K562 (cell line): Measurements from ENCODE around the gene CRY2. TPM values are rescaled to one million over a fixed set of nuclear protein-coding genes. Genes with fewer than 3 reads are reported as not detected.

Source experiments
- ATF1 ChIP-seq, 2 experiments: fragments of 450-650 bp in 1 of 2; IDR thresholded peaks; 2 replicates each; pipeline ENCODE4 v1.6.1; 2016; ENCODE audit warnings: missing compliant biosample characterization in 1 of 2, missing genetic modification characterization in 1 of 2
- CEBPG ChIP-seq, 3 experiments: fragments of 200-800 bp in 1 of 3; sonication (Bioruptor generic) in 1 of 3; sonication (generic) in 1 of 3; formaldehyde crosslinking in 1 of 3; IDR thresholded peaks in 2 of 3; conservative IDR thresholded peaks in 1 of 3; 2 replicates each; pipeline versions ENCODE4 v1.6.1 to v1.8.0; 2016 to 2022; ENCODE audit warnings: missing compliant biosample characterization in 2 of 3, missing genetic modification characterization in 2 of 3, mild to moderate bottlenecking in 1 of 3, missing genetic modification reagents in 1 of 3
- DACH1 ChIP-seq: fragments of 450-650 bp; IDR thresholded peaks from 2 replicates; pipeline ENCODE4 v1.6.1; 2018; ENCODE audit not compliant: partially characterized antibody
- HDAC1 ChIP-seq, 2 experiments: fragments of 450-650 bp; IDR thresholded peaks; 2 replicates each; pipeline ENCODE4 v1.6.1; 2016 to 2017; ENCODE audit warnings: inconsistent platforms in 1 of 2, mild to moderate bottlenecking in 1 of 2, moderate library complexity in 1 of 2
- NBN ChIP-seq: fragments of 450-650 bp; IDR thresholded peaks from 2 replicates; pipeline ENCODE4 v1.6.1; 2016; ENCODE audit warnings: low read depth, mild to moderate bottlenecking
- NCOA1 ChIP-seq: fragments of 450-650 bp; IDR thresholded peaks from 2 replicates; pipeline ENCODE4 v1.6.1; 2016; ENCODE audit warnings: low read depth
- NR2C1 ChIP-seq, 2 experiments: fragments of 450-650 bp; IDR thresholded peaks; 2 replicates each; pipeline ENCODE4 v1.6.1; 2017; ENCODE audit warnings: mild to moderate bottlenecking in 2 of 2, antibody characterized with exemption in 1 of 2, inconsistent platforms in 1 of 2, missing compliant biosample characterization in 1 of 2, missing genetic modification characterization in 1 of 2
- POLR3G ChIP-seq: IDR thresholded peaks from 2 replicates; pipeline ENCODE4 v1.6.1; 2011; ENCODE audit not compliant: insufficient read length, insufficient replicate concordance; ENCODE audit errors: extremely low read depth
- SIRT6 ChIP-seq: IDR thresholded peaks from one replicate; pipeline ENCODE4 v1.6.1; 2012; ENCODE audit warnings: low read depth, mild to moderate bottlenecking, control low read depth, inconsistent platforms, low read length, moderate library complexity
- SNRNP70 ChIP-seq: fragments of 200-400 bp; formaldehyde crosslinking; optimal IDR thresholded peaks from 2 replicates; pipeline ENCODE3; 2017; ENCODE audit warnings: low read depth, low read length
- SOX6 ChIP-seq: fragments of 450-650 bp; IDR thresholded peaks from 2 replicates; pipeline ENCODE4 v1.6.1; 2014; ENCODE audit warnings: mild to moderate bottlenecking
- SP1 ChIP-seq: sonication (generic); formaldehyde crosslinking; IDR thresholded peaks from 2 replicates; pipeline ENCODE4 v1.8.1; 2022; ENCODE audit warnings: mild to moderate bottlenecking, missing genetic modification reagents
- TEAD1 ChIP-seq, 2 experiments: fragments of 450-650 bp in 1 of 2; sonication (generic) in 1 of 2; formaldehyde crosslinking; IDR thresholded peaks; 2 replicates each; pipeline versions ENCODE4 v1.4.0 to v1.8.0; 2020 to 2022; ENCODE audit warnings: mild to moderate bottlenecking in 2 of 2, missing genetic modification reagents in 1 of 2
- polyA plus RNA-seq, 8 experiments: library from polyadenylated mRNA; depleted of rRNA in 4 of 8; stranded (reverse) in 5 of 8; unstranded in 3 of 8; fragments of >200 nt; fragmentation: Nextera tagmentation in 2 of 8; fragmentation: Illumina TruSeq in 1 of 8; extraction: Ambion mirVana in 2 of 8; extraction: Trizol in 1 of 8; gene quantifications; 2 replicates each; pipeline versions ENCODE4 v1.2.1 to v1.2.3, GENCODE V29; 2011 to 2014; ENCODE audit warnings: inconsistent platforms in 1 of 8, missing spikeins in 1 of 8
- total RNA-seq, 7 experiments: library from RNA; depleted of rRNA in 6 of 7; stranded (reverse); fragments of >200 nt in 6 of 7; fragmentation: Illumina TruSeq in 2 of 7; extraction: Trizol in 2 of 7; gene quantifications; 2 replicates each; pipeline versions ENCODE4 v1.2.1 to v1.2.3, GENCODE V29; 2011 to 2021; ENCODE audit warnings: low replicate concordance in 1 of 7
- TF ChIP-seq, protein P1 (sequence below): fragments of 450-650 bp; IDR thresholded peaks from 2 replicates; pipeline ENCODE4 v1.6.1; 2017; ENCODE audit warnings: antibody characterized with exemption, mild to moderate bottlenecking
- TF ChIP-seq, protein P2 (sequence below), 2 experiments: fragments of 450-650 bp; conservative IDR thresholded peaks; 2 replicates each; pipeline ENCODE4 v1.6.1; 2017; ENCODE audit warnings: mild to moderate bottlenecking in 2 of 2, moderate library complexity in 2 of 2
- TF ChIP-seq, protein P3 (sequence below), 2 experiments: fragments of 200-800 bp in 1 of 2; sonication (Bioruptor generic) in 1 of 2; sonication (generic) in 1 of 2; formaldehyde crosslinking in 1 of 2; IDR thresholded peaks in 1 of 2; conservative IDR thresholded peaks in 1 of 2; 2 replicates each; pipeline versions ENCODE4 v1.5.0 to v1.6.1; 2016 to 2020; ENCODE audit warnings: missing compliant biosample characterization in 1 of 2, missing genetic modification characterization in 1 of 2, missing genetic modification reagents in 1 of 2

Gene CRY2
- total and polyA plus RNA-seq, 9 of the 15 experiments (the other 6 are each of a cell fraction or from before 2014, with no cell fraction given), result 2.3 to 23.9 (median 14.8) TPM

DNA sequence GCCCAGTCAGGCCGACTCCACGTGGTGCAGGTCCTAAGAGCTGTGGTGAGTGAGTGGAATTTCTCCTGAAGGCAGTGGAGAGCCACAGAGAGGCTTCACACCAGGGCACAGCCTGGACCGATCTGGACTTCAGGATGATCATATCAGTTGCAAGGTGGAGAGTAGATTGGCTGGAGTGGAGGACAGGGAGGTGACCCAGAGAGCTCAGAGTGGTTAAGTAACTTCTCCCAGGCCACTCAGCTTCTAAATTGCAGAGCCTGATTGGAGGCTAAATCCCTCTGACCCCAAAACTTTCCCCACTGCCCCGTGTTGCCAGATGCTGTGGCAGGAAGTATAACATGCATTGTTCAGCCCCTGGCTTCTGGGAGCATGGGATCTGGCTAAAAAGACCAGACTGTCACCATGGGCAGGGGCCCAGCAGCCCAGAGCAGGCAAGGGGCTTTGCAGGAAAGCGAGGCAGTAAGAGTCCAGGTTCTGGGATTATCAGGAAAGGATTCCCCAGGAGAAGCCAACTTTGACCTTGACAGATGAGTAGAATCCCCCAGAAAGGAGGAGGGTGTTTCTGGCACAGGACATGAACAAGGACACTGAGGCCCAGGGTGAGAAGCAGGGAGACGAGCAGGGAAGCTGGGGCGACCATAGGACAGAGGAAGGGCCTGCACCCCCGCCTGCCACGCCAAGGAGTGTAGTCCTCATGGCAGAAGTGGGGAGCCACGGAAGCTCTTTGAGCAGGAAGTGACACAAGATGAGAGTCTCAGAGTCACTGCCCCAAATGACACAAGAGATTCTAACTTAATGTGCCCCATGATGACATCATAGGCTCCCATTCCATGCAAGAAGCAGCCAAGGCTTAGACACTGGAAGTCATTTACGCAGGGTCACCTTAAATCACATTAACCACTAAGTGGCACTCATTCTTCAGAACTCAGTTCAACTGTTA is 37.5 kb upstream of the CRY2 start (continued):
- TF ChIP-seq, protein P1, sequence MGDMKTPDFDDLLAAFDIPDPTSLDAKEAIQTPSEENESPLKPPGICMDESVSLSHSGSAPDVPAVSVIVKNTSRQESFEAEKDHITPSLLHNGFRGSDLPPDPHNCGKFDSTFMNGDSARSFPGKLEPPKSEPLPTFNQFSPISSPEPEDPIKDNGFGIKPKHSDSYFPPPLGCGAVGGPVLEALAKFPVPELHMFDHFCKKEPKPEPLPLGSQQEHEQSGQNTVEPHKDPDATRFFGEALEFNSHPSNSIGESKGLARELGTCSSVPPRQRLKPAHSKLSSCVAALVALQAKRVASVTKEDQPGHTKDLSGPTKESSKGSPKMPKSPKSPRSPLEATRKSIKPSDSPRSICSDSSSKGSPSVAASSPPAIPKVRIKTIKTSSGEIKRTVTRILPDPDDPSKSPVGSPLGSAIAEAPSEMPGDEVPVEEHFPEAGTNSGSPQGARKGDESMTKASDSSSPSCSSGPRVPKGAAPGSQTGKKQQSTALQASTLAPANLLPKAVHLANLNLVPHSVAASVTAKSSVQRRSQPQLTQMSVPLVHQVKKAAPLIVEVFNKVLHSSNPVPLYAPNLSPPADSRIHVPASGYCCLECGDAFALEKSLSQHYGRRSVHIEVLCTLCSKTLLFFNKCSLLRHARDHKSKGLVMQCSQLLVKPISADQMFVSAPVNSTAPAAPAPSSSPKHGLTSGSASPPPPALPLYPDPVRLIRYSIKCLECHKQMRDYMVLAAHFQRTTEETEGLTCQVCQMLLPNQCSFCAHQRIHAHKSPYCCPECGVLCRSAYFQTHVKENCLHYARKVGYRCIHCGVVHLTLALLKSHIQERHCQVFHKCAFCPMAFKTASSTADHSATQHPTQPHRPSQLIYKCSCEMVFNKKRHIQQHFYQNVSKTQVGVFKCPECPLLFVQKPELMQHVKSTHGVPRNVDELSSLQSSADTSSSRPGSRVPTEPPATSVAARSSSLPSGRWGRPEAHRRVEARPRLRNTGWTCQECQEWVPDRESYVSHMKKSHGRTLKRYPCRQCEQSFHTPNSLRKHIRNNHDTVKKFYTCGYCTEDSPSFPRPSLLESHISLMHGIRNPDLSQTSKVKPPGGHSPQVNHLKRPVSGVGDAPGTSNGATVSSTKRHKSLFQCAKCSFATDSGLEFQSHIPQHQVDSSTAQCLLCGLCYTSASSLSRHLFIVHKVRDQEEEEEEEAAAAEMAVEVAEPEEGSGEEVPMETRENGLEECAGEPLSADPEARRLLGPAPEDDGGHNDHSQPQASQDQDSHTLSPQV, result no peak
- no peak for TF ChIP-seq SP1 (CRISPR knock-in tag)
- no peak for TF ChIP-seq SOX6
- no peak for TF ChIP-seq CEBPG (CRISPR knock-in tag; IDR thresholded peaks at IDR 0.05)
- TF ChIP-seq CEBPG (tag; conservative IDR thresholded peaks at IDR 0.05 in 1 of 2, IDR thresholded peaks at IDR 0.05 in 1 of 2), result no peak
- TF ChIP-seq POLR3G, result no peak
- no peak for TF ChIP-seq SIRT6
- no peak for TF ChIP-seq SNRNP70
- no peak for TF ChIP-seq DACH1
- TF ChIP-seq ATF1 (CRISPR knock-in tag; IDR thresholded peaks at IDR 0.05), result no peak
- TF ChIP-seq ATF1 (tag; IDR thresholded peaks at IDR 0.05), result peak; percentile 51; the same call in 1 of the 2 replicates
- TF ChIP-seq, protein P2, sequence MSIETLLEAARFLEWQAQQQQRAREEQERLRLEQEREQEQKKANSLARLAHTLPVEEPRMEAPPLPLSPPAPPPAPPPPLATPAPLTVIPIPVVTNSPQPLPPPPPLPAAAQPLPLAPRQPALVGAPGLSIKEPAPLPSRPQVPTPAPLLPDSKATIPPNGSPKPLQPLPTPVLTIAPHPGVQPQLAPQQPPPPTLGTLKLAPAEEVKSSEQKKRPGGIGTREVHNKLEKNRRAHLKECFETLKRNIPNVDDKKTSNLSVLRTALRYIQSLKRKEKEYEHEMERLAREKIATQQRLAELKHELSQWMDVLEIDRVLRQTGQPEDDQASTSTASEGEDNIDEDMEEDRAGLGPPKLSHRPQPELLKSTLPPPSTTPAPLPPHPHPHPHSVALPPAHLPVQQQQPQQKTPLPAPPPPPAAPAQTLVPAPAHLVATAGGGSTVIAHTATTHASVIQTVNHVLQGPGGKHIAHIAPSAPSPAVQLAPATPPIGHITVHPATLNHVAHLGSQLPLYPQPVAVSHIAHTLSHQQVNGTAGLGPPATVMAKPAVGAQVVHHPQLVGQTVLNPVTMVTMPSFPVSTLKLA (conservative IDR thresholded peaks at IDR 0.05), result no peak
- TF ChIP-seq NR2C1 (IDR thresholded peaks at IDR 0.05), result no peak
- no peak for TF ChIP-seq NR2C1 (tag; IDR thresholded peaks at IDR 0.05)
- TF ChIP-seq, protein P3, sequence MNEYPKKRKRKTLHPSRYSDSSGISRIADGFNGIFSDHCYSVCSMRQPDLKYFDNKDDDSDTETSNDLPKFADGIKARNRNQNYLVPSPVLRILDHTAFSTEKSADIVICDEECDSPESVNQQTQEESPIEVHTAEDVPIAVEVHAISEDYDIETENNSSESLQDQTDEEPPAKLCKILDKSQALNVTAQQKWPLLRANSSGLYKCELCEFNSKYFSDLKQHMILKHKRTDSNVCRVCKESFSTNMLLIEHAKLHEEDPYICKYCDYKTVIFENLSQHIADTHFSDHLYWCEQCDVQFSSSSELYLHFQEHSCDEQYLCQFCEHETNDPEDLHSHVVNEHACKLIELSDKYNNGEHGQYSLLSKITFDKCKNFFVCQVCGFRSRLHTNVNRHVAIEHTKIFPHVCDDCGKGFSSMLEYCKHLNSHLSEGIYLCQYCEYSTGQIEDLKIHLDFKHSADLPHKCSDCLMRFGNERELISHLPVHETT (CRISPR knock-in tag; conservative IDR thresholded peaks at IDR 0.05 in 1 of 2, IDR thresholded peaks at IDR 0.05 in 1 of 2), result no peak
- no peak for TF ChIP-seq NBN
- 0 out of 2 replicates have a peak, but pooled peaks have one; percentile 35 for TF ChIP-seq NCOA1
- no peak for TF ChIP-seq TEAD1 (CRISPR knock-in tag; IDR thresholded peaks at IDR 0.05)
- TF ChIP-seq HDAC1 (IDR thresholded peaks at IDR 0.05), result no peak
